ENCODE measurements around the gene GATA6.

The GATA6 gene

DNA sequence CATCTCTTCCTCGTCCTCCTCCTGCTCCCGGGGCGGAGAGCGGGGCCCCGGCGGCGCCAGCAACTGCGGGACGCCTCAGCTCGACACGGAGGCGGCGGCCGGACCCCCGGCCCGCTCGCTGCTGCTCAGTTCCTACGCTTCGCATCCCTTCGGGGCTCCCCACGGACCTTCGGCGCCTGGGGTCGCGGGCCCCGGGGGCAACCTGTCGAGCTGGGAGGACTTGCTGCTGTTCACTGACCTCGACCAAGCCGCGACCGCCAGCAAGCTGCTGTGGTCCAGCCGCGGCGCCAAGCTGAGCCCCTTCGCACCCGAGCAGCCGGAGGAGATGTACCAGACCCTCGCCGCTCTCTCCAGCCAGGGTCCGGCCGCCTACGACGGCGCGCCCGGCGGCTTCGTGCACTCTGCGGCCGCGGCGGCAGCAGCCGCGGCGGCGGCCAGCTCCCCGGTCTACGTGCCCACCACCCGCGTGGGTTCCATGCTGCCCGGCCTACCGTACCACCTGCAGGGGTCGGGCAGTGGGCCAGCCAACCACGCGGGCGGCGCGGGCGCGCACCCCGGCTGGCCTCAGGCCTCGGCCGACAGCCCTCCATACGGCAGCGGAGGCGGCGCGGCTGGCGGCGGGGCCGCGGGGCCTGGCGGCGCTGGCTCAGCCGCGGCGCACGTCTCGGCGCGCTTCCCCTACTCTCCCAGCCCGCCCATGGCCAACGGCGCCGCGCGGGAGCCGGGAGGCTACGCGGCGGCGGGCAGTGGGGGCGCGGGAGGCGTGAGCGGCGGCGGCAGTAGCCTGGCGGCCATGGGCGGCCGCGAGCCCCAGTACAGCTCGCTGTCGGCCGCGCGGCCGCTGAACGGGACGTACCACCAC lies 2.1 kb downstream of the GATA6 start:
- no peak overlapping the region for H3K4me3 ChIP-seq (ENCODE audit: low read depth, low read length)
- TF ChIP-seq, protein P1, sequence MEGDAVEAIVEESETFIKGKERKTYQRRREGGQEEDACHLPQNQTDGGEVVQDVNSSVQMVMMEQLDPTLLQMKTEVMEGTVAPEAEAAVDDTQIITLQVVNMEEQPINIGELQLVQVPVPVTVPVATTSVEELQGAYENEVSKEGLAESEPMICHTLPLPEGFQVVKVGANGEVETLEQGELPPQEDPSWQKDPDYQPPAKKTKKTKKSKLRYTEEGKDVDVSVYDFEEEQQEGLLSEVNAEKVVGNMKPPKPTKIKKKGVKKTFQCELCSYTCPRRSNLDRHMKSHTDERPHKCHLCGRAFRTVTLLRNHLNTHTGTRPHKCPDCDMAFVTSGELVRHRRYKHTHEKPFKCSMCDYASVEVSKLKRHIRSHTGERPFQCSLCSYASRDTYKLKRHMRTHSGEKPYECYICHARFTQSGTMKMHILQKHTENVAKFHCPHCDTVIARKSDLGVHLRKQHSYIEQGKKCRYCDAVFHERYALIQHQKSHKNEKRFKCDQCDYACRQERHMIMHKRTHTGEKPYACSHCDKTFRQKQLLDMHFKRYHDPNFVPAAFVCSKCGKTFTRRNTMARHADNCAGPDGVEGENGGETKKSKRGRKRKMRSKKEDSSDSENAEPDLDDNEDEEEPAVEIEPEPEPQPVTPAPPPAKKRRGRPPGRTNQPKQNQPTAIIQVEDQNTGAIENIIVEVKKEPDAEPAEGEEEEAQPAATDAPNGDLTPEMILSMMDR (IDR thresholded peaks at IDR 0.05; ENCODE audit: borderline replicate concordance, insufficient read depth, low read depth, low read length), result no peak

DNA sequence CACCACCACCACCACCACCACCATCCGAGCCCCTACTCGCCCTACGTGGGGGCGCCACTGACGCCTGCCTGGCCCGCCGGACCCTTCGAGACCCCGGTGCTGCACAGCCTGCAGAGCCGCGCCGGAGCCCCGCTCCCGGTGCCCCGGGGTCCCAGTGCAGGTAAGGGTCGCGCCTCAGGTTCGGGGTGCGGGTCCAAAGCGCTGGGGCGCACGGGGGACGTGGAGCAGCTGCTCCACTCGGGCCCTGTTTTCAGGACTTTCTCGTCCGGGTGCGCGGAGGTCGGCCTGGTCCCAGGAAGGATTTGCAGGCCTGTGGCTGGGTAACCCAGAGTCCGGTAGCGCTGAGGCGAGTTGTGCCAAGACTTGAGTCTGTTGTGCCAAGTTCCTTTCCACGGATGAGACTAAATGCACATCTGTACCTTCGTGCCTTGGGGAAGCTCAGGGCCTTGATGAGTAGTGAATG lies 2.8 kb downstream of the GATA6 start:
- H3K4me3 ChIP-seq (ENCODE audit: low read depth, low read length), result no peak overlapping the region
- TF ChIP-seq, protein P1 (IDR thresholded peaks at IDR 0.05; ENCODE audit: borderline replicate concordance, insufficient read depth, low read depth, low read length), result no peak

DNA sequence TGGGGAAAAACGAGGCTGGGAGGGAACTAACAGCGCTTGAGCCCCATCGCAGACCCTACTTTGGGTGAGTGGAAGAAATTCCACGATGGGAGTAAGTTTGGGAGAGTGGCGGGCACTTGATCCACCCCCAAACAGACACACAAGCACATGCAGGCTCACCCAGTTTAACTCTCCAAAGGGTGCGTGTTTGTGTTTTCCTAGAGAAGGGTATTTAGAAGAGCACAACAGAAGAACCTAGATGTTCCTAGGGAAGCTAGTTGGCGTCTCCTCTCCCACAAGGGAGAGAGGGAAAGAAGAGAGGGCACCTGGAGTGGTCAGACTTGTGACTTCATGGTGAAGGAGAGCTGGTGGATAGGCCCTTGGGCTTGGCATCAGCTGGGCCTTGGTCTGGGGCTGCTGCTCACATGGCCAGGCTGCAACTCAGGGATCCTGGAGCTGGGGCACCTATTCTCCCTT lies 3.2 kb downstream of the GATA6 start:
- H3K4me3 ChIP-seq (ENCODE audit: low read depth, low read length), result no peak overlapping the region
- TF ChIP-seq, protein P1 (IDR thresholded peaks at IDR 0.05; ENCODE audit: borderline replicate concordance, insufficient read depth, low read depth, low read length), result no peak

DNA sequence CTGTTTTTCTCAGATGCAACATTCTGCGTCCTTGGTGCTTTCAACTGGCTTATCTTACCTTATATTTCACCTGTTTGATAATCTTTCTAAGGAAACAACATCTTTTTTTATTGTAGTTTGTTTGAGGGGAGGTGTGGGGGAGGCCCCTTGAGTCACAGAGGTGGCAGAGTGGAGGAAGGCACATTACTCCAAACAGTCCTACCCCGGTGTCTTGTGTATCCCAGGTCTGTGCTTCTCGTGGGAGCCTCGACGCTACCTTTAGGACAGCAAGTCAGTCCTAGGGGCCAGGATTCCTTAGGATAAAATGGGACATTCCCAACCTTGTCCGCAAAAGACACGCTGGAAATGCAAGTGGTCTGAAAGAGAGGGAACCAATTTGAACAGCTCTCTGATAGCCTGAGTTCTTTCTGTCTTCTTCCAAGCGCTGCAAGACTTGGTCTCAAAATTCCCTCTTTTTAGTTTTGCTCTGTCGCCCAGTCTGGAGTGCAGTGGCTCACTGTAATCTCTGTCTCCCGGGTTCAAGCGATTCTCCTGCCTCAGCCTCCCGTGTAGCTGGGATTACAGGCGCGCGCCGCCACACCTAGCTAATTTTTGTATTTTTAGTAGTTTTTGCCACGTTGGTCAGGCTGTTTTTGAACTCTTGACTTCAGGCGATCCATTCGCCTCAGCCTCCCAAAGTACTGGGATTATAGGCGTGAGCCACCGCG lies 4.0 kb downstream of the GATA6 start:
- TF ChIP-seq, protein P1 (IDR thresholded peaks at IDR 0.05; ENCODE audit: borderline replicate concordance, insufficient read depth, low read depth, low read length), result no peak
- H3K4me3 ChIP-seq (ENCODE audit: low read depth, low read length), result no peak overlapping the region

DNA sequence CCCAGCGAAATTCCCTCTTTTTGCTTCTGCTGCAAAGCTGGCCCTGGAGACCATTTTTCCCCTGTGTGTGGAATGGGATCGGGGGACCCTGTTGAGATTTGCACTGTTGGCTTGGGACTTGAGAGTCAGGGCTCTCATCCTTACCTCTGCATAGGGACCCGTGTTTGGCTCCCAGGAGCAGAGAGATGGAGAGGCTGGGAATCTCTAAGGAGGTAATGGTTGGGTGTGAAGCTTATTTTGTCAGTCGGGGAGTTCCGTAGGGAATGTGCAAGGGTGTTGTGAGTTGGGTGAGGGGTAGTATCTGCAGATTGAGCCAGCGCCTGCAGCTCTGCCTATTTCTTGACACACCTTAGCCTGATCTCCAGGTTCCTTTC lies 4.5 kb downstream of the GATA6 start:
- H3K4me3 ChIP-seq (ENCODE audit: low read depth, low read length), result no peak overlapping the region
- TF ChIP-seq, protein P1 (IDR thresholded peaks at IDR 0.05; ENCODE audit: borderline replicate concordance, insufficient read depth, low read depth, low read length), result no peak

DNA sequence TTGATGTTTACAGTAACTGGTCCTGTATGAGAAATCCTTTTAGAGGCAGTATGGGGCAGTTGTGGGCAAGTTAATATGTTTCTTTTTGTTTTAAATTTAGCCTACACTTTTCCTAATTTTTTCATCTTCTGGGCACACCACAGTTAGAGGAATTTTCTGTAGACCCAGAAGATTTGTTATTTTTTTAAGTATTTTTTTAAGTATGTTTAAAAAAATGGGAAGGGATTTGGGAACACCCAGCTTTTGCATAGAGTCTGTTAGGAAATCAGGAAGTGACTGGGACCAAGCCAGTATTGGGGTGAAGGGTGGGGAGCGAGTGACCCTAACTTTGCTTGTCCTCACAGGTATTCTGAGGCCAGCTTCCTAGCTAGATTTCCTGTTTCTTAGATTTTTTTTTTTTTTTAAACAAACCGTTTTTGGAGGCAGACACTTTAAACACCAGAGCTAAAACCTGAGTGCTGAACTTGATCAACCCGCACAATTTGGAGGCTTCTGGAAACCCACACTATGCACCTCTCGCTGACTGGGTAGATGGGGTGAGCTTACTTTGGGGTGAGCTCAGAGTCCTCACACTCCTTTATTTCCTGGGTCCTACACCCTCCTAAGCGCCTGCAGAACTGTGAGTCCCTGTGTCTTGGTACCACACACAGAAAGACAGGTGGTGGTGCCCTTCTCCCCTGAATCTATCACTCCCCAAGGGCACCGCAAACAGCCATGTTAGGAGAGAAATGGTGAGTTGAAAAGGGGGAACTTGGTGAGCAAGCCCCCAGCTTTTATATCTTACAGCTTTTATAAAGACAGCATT lies 5.2 kb downstream of the GATA6 start:
- TF ChIP-seq, protein P1 (IDR thresholded peaks at IDR 0.05; ENCODE audit: borderline replicate concordance, insufficient read depth, low read depth, low read length), result no peak
- H3K4me3 ChIP-seq (ENCODE audit: low read depth, low read length), result no peak overlapping the region
